SK-N-SH (cell line): ENCODE results near the gene KCTD21. TPM values are rescaled to one million over a fixed set of nuclear protein-coding genes. Genes with fewer than 3 reads are reported as not detected.

Experiments used
- CTCF ChIA-PET: fragments of 300-600, 350-600 bp; formaldehyde crosslinking; extraction: SDS; loops from one replicate; lab custom pipeline; 2021; lab: Yijun Ruan, JAX
- POLR2A ChIA-PET: fragments of 350-600 bp; sonication (Branson Sonifier 250); formaldehyde crosslinking; extraction: SDS; loops from one replicate; lab custom pipeline; 2020; ENCODE audit warnings: antibody characterized with exemption, inconsistent platforms; lab: Yijun Ruan, JAX
- DNase-seq: peaks from one replicate; pipeline ENCODE4 v3.0.0; 2012
- H2AFZ ChIP-seq: fragments of 200-600 bp; sonication (generic); 2 replicates; pipeline ENCODE4 v1.8.1; 2016; ENCODE audit warnings: antibody characterized with exemption, mild to moderate bottlenecking, low read depth
- H3F3A ChIP-seq: fragments of 200-600 bp; sonication (generic); replicated peaks from 2 replicates; pipeline ENCODE3; 2016; ENCODE audit warnings: antibody characterized with exemption, mild to moderate bottlenecking; ENCODE audit not compliant: insufficient read depth
- H3K27ac ChIP-seq, 2 experiments: fragments of 200-500 bp in 1 of 2; fragments of 200-600 bp in 1 of 2; sonication (Bioruptor generic) in 1 of 2; sonication (generic), shearing (Covaris generic) in 1 of 2; 2 replicates each; pipeline versions ENCODE4 v1.5.1 to v1.6.1; 2014 to 2016; ENCODE audit warnings: low read depth in 2 of 2, inconsistent platforms in 1 of 2, low read length in 1 of 2, mild to moderate bottlenecking in 1 of 2, mixed read lengths in 1 of 2
- H3K27me3 ChIP-seq: fragments of 200-600 bp; sonication (generic), shearing (Covaris generic); 2 replicates; pipeline ENCODE4 v1.6.1; 2016; ENCODE audit warnings: mixed run types; ENCODE audit not compliant: insufficient read depth
- H3K36me3 ChIP-seq, 2 experiments: fragments of 200-500 bp in 1 of 2; fragments of 200-600 bp in 1 of 2; sonication (Bioruptor generic) in 1 of 2; sonication (generic) in 1 of 2; replicated peaks in 1 of 2; 2 replicates each; pipeline versions ENCODE3 to v1.5.1; 2014 to 2016; ENCODE audit warnings: low read length in 1 of 2, mild to moderate bottlenecking in 1 of 2; ENCODE audit not compliant: insufficient read depth in 2 of 2, control insufficient read depth in 1 of 2
- H3K4me1 ChIP-seq, 2 experiments: fragments of 200-500 bp in 1 of 2; fragments of 200-600 bp in 1 of 2; sonication (Bioruptor generic) in 1 of 2; sonication (generic), shearing (Covaris generic) in 1 of 2; 2 replicates each; pipeline versions ENCODE4 v1.5.1 to v1.6.1; 2014 to 2016; ENCODE audit warnings: low read depth in 1 of 2, low read length in 1 of 2, mixed run types in 1 of 2; ENCODE audit not compliant: insufficient read depth in 2 of 2, control insufficient read depth in 1 of 2
- H3K4me2 ChIP-seq: fragments of 200-600 bp; sonication (generic), shearing (Covaris generic); 2 replicates; pipeline ENCODE4 v1.6.1; 2017; ENCODE audit warnings: mixed run types
- H3K4me3 ChIP-seq, 2 experiments: fragments of 200-500 bp in 1 of 2; fragments of 200-600 bp in 1 of 2; sonication (Bioruptor generic) in 1 of 2; sonication (generic), shearing (Covaris generic) in 1 of 2; 2 replicates each; pipeline versions ENCODE4 v1.5.1 to v1.8.1; 2014 to 2016; ENCODE audit warnings: low read depth in 2 of 2, inconsistent platforms in 1 of 2, low read length in 1 of 2, mild to moderate bottlenecking in 1 of 2, mixed read lengths in 1 of 2, moderate library complexity in 1 of 2
- H3K79me2 ChIP-seq: fragments of 200-600 bp; sonication (generic); 2 replicates; pipeline ENCODE4 v1.8.1; 2017; ENCODE audit warnings: mild to moderate bottlenecking; ENCODE audit not compliant: insufficient read depth
- H3K9ac ChIP-seq: fragments of 200-600 bp; sonication (generic); 2 replicates; pipeline ENCODE4 v1.6.1; 2017; ENCODE audit warnings: mixed run types
- H3K9me2 ChIP-seq: fragments of 200-600 bp; sonication (generic); 2 replicates; pipeline ENCODE4 v1.6.1; 2017; ENCODE audit warnings: mixed run types
- H3K9me3 ChIP-seq: fragments of 200-600 bp; sonication (generic); 2 replicates; pipeline ENCODE4 v1.6.1; 2017; ENCODE audit warnings: mixed run types, mild to moderate bottlenecking, moderate library complexity
- H4K20me1 ChIP-seq: fragments of 200-600 bp; sonication (generic); 2 replicates; pipeline ENCODE4 v1.6.1; 2017; ENCODE audit warnings: mild to moderate bottlenecking, mixed run types; ENCODE audit not compliant: insufficient read depth
- ELF1 ChIP-seq: IDR thresholded peaks from 2 replicates; pipeline ENCODE4 v1.4.0; 2012
- EZH2phosphoT487 ChIP-seq: fragments of 200-600 bp; sonication (generic); IDR thresholded peaks from 2 replicates; pipeline ENCODE4 v1.6.1; 2017; ENCODE audit warnings: low read depth, mixed run types, mild to moderate bottlenecking, antibody characterized with exemption, moderate library complexity, borderline replicate concordance
- FOXJ3 ChIP-seq: sonication (generic); formaldehyde crosslinking; IDR thresholded peaks from 2 replicates; pipeline ENCODE4 v1.5.1; 2020; ENCODE audit warnings: mild to moderate bottlenecking, missing genetic modification reagents
- FOXM1 ChIP-seq: IDR thresholded peaks from 2 replicates; pipeline ENCODE4 v1.4.0; 2012; ENCODE audit warnings: low read depth, mild to moderate bottlenecking
- GABPA ChIP-seq: IDR thresholded peaks from 2 replicates; pipeline ENCODE4 v1.4.0; 2012; ENCODE audit warnings: low read depth, mild to moderate bottlenecking
- IRF3 ChIP-seq: fragments of 150-350 bp; IDR thresholded peaks from 2 replicates; pipeline ENCODE4 v1.6.1; 2016; ENCODE audit warnings: mild to moderate bottlenecking, low read depth, low read length
- MAX ChIP-seq: IDR thresholded peaks from 2 replicates; pipeline ENCODE4 v1.4.0; 2012; ENCODE audit warnings: low read depth
- MEF2A ChIP-seq: IDR thresholded peaks from 2 replicates; pipeline ENCODE4 v1.4.0; 2012; ENCODE audit warnings: low read depth, borderline replicate concordance
- NFIC ChIP-seq: IDR thresholded peaks from 2 replicates; pipeline ENCODE4 v1.4.0; 2012; ENCODE audit warnings: borderline replicate concordance
- RAD21 ChIP-seq: IDR thresholded peaks from 2 replicates; pipeline ENCODE4 v1.6.1; 2012; ENCODE audit warnings: mild to moderate bottlenecking, low read length
- SIN3A ChIP-seq: IDR thresholded peaks from 2 replicates; pipeline ENCODE4 v1.6.1; 2012; ENCODE audit warnings: low read depth, mild to moderate bottlenecking, low read length, moderate library complexity, borderline replicate concordance
- TEAD4 ChIP-seq: IDR thresholded peaks from 2 replicates; pipeline ENCODE4 v1.4.0; 2012; ENCODE audit warnings: mild to moderate bottlenecking, borderline replicate concordance; ENCODE audit not compliant: insufficient read depth
- YY1 ChIP-seq: IDR thresholded peaks from 2 replicates; pipeline ENCODE4 v1.4.0; 2012; ENCODE audit warnings: low read depth, mild to moderate bottlenecking
- WGBS: methylation state at CpG from one replicate; pipeline ENCODE4 v1.1.6; 2017; ENCODE audit warnings: low lambda C conversion rate; 5-methylcytosine and 5-hydroxymethylcytosine counted together
- polyA plus RNA-seq, 3 experiments: library from polyadenylated mRNA; depleted of rRNA; stranded (reverse); fragments of >200 nt; gene quantifications; 2 replicates each; pipeline ENCODE4 v1.2.3, GENCODE V29; 2012
- TF ChIP-seq, protein P1 (sequence below): fragments of 150-350 bp; IDR thresholded peaks from 2 replicates; pipeline ENCODE4 v1.6.1; 2017; ENCODE audit warnings: antibody characterized with exemption, low read length, low read depth, borderline replicate concordance
- TF ChIP-seq, protein P2 (sequence below): fragments of 200-600 bp; sonication (generic); IDR thresholded peaks from 2 replicates; pipeline ENCODE4 v1.6.1; 2017; ENCODE audit warnings: antibody characterized with exemption, mild to moderate bottlenecking, moderate library complexity

KCTD21 gene
- polyA plus RNA-seq, 1 of the 3 experiments (the other 2 are of a cell fraction): 5.0 TPM

DNA sequence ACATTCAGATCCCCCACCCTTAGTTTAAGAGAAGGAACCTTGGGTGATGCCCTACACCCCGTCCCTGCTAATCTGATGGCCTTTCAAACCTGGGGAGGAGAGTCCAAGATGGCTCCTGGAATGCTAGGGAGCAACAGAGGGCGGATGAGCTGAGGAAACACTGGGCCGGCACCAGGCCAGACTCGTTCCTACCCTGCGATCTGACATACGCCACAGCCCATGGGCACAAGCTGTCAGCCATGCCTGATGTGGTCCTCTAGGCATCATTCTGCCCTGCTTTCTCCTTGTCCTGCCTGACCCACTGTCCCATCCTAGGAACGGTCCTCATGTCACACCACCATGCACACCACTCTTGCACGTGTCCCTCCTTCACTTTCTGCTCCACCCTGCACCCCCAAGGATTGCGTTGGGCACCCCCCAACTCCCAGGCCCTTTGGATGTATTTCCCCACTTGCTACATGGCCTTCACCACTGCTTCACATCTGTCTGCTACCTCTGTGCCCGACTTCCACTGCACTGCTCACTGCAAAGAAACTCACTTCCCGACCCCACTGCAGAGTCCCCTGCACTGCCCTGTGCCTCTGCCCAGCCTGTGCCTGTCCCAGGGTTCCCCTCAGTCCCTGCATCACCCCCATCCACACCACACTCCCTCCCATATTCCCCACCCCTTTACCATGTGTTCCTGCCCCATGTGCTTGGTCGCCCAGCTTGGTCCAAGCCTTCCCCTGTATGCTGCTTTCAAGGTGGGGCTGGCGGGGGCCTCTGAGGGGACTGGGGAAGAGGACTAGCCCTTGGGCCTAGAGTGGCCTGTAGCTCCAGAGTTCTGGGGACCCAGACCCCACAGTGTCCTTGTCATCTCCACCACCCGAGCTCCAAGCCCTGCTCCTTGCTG lies 29.5 kb upstream of the KCTD21 start (continued):
- no peak for TF ChIP-seq FOXJ3 (CRISPR knock-in tag)
- no peak for TF ChIP-seq MEF2A

DNA sequence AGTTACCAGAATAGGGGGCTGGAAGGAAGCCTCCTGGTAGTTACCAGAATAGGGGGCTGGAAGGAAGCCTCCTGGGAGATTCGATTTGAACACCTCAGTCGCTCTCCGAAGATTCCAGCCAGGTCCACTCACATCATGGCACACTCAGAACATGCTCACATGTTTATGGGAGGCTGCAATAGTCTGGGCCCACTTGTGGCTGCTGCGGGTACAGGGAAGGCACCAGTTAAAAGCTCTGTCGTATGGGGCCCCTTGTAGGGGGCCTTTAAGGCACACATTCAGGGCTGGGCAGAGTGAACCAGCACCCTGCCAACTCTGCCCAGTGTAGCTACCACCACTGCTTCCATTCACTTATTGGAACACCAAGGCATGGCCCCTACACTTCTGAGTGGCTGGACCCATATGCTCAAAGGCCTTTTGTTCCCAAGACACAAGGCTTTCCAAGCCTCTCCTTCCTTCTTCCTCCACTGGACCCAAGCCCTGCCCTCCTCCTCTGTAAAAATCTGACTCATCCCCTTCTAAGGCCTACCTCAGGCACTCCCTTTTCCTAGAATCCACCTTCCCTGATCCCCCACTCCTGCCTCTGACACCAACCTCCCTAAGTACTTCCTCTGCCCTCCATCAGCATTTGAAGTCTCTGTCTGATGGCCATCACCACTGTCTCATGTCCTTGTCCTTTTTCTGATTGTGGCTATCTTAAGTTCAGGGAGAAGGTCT lies 28.3 kb upstream of the KCTD21 start:
- H3K9me3 ChIP-seq: no peaks in the 10 kb centered on the region
- peaks cover 0 to 4% of the 10 kb centered on the region in 2 experiments; a peak in 1 of 4 replicates for H3K4me1 ChIP-seq
- no peak overlapping the region for H3K4me3 ChIP-seq
- WGBS: 97% methylated on average over 5 of the region's 5 CpGs
- H4K20me1 ChIP-seq: peaks cover 6% of the 10 kb centered on the region; the same call in 1 of the 2 replicates
- H3K27me3 ChIP-seq: no peaks in the 10 kb centered on the region
- H3K79me2 ChIP-seq: peaks cover 20% of the 10 kb centered on the region
- H3K27ac ChIP-seq: no peak overlapping the region
- CTCF ChIA-PET: interaction anchor here (1.2 to 5.1 kb wide), 2 partner anchors 11 to 348 kb away, joined by 3 to 16 read pairs; no protein-coding TSS in a partner anchor
- no peaks in the 10 kb centered on the region for H3F3A ChIP-seq
- DNase-seq: no peak
- H3K9ac ChIP-seq: no peak overlapping the region
- H3K36me3 ChIP-seq: peaks cover 21 to 67% of the 10 kb centered on the region in 2 experiments
- H3K4me2 ChIP-seq: no peak overlapping the region
- no peak for TF ChIP-seq TEAD4
- TF ChIP-seq NFIC: no peak
- TF ChIP-seq MAX: no peak
- TF ChIP-seq SIN3A: no peak
- no peak for TF ChIP-seq IRF3
- TF ChIP-seq FOXM1: no peak
- TF ChIP-seq, protein P1, sequence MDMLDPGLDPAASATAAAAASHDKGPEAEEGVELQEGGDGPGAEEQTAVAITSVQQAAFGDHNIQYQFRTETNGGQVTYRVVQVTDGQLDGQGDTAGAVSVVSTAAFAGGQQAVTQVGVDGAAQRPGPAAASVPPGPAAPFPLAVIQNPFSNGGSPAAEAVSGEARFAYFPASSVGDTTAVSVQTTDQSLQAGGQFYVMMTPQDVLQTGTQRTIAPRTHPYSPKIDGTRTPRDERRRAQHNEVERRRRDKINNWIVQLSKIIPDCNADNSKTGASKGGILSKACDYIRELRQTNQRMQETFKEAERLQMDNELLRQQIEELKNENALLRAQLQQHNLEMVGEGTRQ: no peak
- TF ChIP-seq EZH2phosphoT487: no peak
- TF ChIP-seq ELF1: no peak
- TF ChIP-seq MEF2A: no peak
- no peak for TF ChIP-seq RAD21
- TF ChIP-seq YY1: no peak
- no peak for TF ChIP-seq GABPA
- TF ChIP-seq FOXJ3 (CRISPR knock-in tag): no peak
- TF ChIP-seq, protein P2, sequence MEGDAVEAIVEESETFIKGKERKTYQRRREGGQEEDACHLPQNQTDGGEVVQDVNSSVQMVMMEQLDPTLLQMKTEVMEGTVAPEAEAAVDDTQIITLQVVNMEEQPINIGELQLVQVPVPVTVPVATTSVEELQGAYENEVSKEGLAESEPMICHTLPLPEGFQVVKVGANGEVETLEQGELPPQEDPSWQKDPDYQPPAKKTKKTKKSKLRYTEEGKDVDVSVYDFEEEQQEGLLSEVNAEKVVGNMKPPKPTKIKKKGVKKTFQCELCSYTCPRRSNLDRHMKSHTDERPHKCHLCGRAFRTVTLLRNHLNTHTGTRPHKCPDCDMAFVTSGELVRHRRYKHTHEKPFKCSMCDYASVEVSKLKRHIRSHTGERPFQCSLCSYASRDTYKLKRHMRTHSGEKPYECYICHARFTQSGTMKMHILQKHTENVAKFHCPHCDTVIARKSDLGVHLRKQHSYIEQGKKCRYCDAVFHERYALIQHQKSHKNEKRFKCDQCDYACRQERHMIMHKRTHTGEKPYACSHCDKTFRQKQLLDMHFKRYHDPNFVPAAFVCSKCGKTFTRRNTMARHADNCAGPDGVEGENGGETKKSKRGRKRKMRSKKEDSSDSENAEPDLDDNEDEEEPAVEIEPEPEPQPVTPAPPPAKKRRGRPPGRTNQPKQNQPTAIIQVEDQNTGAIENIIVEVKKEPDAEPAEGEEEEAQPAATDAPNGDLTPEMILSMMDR: no peak
- TF ChIP-seq, all 33 proteins: peak for 0
- POLR2A ChIA-PET: interaction anchor here (0.8 kb wide), 1 partner anchor 9 kb away, joined by 3 read pairs; no protein-coding TSS in a partner anchor
- Histone ChIP-seq H3K9me2 (no peaks in the 10 kb centered on the region), H2AFZ (no peak overlapping the region)
